ENCODE measurements around the gene PLA2G2F. TPM values are rescaled to one million over a fixed set of nuclear protein-coding genes. Genes with fewer than 3 reads are reported as not detected.

The PLA2G2F gene
- total RNA-seq, 1 donor from 2014 or later = not detected

GRCh38 chr1:20139776-20140612 lies 871 bp downstream of the PLA2G2F start:
- no peaks in the 10 kb centered on the region for H3K4me1 ChIP-seq (ENCODE audit: control insufficient read depth in 3 of 3, insufficient read depth in 3 of 3, low read length in 3 of 3)
- H3K9me3 ChIP-seq (ENCODE audit: control insufficient read depth in 3 of 3, low read length in 3 of 3) = no peaks in the 10 kb centered on the region
- no peaks in the 10 kb centered on the region for H3K36me3 ChIP-seq (ENCODE audit: control insufficient read depth in 3 of 3, insufficient read depth in 3 of 3, low read length in 3 of 3)
- H3K27ac ChIP-seq (ENCODE audit: low read depth, low read length) = no peak overlapping the region
- H3K9ac ChIP-seq (ENCODE audit: low read depth in 1 of 3, low read length in 3 of 3) = no peak overlapping the region
- H3K27me3 ChIP-seq (ENCODE audit: control insufficient read depth in 3 of 3, insufficient read depth in 3 of 3, low read length in 3 of 3) = peaks cover 3 to 19% (median 8%) of the 10 kb centered on the region in 3 donors
- H3K4me3 ChIP-seq (ENCODE audit: low read length in 3 of 3) = no peak overlapping the region

GRCh38 chr1:20141001-20141400 lies 1.9 kb downstream of the PLA2G2F start:
- Histone ChIP-seq H3K4me3 (ENCODE audit: low read length in 3 of 3) (no peak overlapping the region), H3K27ac (ENCODE audit: low read depth, low read length) (no peak overlapping the region), H3K36me3 (ENCODE audit: control insufficient read depth in 3 of 3, insufficient read depth in 3 of 3, low read length in 3 of 3) (no peaks in the 10 kb centered on the region), H3K4me1 (ENCODE audit: control insufficient read depth in 3 of 3, insufficient read depth in 3 of 3, low read length in 3 of 3) (no peaks in the 10 kb centered on the region), H3K9me3 (ENCODE audit: control insufficient read depth in 3 of 3, low read length in 3 of 3) (no peaks in the 10 kb centered on the region), H3K27me3 (ENCODE audit: control insufficient read depth in 3 of 3, insufficient read depth in 3 of 3, low read length in 3 of 3) (peaks cover 3 to 19% (median 8%) of the 10 kb centered on the region in 3 donors), H3K9ac (ENCODE audit: low read depth in 1 of 3, low read length in 3 of 3) (no peak overlapping the region)

- Histone ChIP-seq H3K4me3 (ENCODE audit: low read length in 3 of 3) (no peak overlapping the region), H3K27me3 (ENCODE audit: control insufficient read depth in 3 of 3, insufficient read depth in 3 of 3, low read length in 3 of 3) (peaks cover 3 to 19% (median 8%) of the 10 kb centered on the region in 3 donors), H3K27ac (ENCODE audit: low read depth, low read length) (no peak overlapping the region), H3K4me1 (ENCODE audit: control insufficient read depth in 3 of 3, insufficient read depth in 3 of 3, low read length in 3 of 3) (no peaks in the 10 kb centered on the region), H3K36me3 (ENCODE audit: control insufficient read depth in 3 of 3, insufficient read depth in 3 of 3, low read length in 3 of 3) (no peaks in the 10 kb centered on the region), H3K9me3 (ENCODE audit: control insufficient read depth in 3 of 3, low read length in 3 of 3) (no peaks in the 10 kb centered on the region), H3K9ac (ENCODE audit: low read depth in 1 of 3, low read length in 3 of 3) (no peak overlapping the region)
Measured at GRCh38 chr1:20141466-20141865, 2.3 kb downstream of the PLA2G2F start.

- H3K27ac ChIP-seq (ENCODE audit: low read depth, low read length) = no peak overlapping the region
- no peaks in the 10 kb centered on the region for H3K4me1 ChIP-seq (ENCODE audit: control insufficient read depth in 3 of 3, insufficient read depth in 3 of 3, low read length in 3 of 3)
- H3K4me3 ChIP-seq (ENCODE audit: low read length in 3 of 3) = no peak overlapping the region
- H3K9ac ChIP-seq (ENCODE audit: low read depth in 1 of 3, low read length in 3 of 3) = no peak overlapping the region
- H3K36me3 ChIP-seq (ENCODE audit: control insufficient read depth in 3 of 3, insufficient read depth in 3 of 3, low read length in 3 of 3) = no peaks in the 10 kb centered on the region
- H3K9me3 ChIP-seq (ENCODE audit: control insufficient read depth in 3 of 3, low read length in 3 of 3) = no peaks in the 10 kb centered on the region
- peaks cover 3 to 19% (median 8%) of the 10 kb centered on the region in 3 donors for H3K27me3 ChIP-seq (ENCODE audit: control insufficient read depth in 3 of 3, insufficient read depth in 3 of 3, low read length in 3 of 3)
Measured at GRCh38 chr1:20142001-20142710, 3.0 kb downstream of the PLA2G2F start.

GRCh38 chr1:20143318-20143717 lies 4.2 kb downstream of the PLA2G2F start:
- Histone ChIP-seq H3K36me3 (ENCODE audit: control insufficient read depth in 3 of 3, insufficient read depth in 3 of 3, low read length in 3 of 3) (no peaks in the 10 kb centered on the region), H3K9ac (ENCODE audit: low read depth in 1 of 3, low read length in 3 of 3) (no peak overlapping the region), H3K27ac (ENCODE audit: low read depth, low read length) (no peak overlapping the region), H3K9me3 (ENCODE audit: control insufficient read depth in 3 of 3, low read length in 3 of 3) (no peaks in the 10 kb centered on the region), H3K4me1 (ENCODE audit: control insufficient read depth in 3 of 3, insufficient read depth in 3 of 3, low read length in 3 of 3) (no peaks in the 10 kb centered on the region), H3K4me3 (ENCODE audit: low read length in 3 of 3) (no peak overlapping the region), H3K27me3 (ENCODE audit: control insufficient read depth in 3 of 3, insufficient read depth in 3 of 3, low read length in 3 of 3) (peaks cover 3 to 19% (median 8%) of the 10 kb centered on the region in 3 donors)

GRCh38 chr1:20143734-20144565 lies 4.8 kb downstream of the PLA2G2F start:
- Histone ChIP-seq H3K27ac (ENCODE audit: low read depth, low read length) (no peak overlapping the region), H3K9me3 (ENCODE audit: control insufficient read depth in 3 of 3, low read length in 3 of 3) (no peaks in the 10 kb centered on the region), H3K4me3 (ENCODE audit: low read length in 3 of 3) (no peak overlapping the region), H3K9ac (ENCODE audit: low read depth in 1 of 3, low read length in 3 of 3) (no peak overlapping the region), H3K36me3 (ENCODE audit: control insufficient read depth in 3 of 3, insufficient read depth in 3 of 3, low read length in 3 of 3) (no peaks in the 10 kb centered on the region), H3K27me3 (ENCODE audit: control insufficient read depth in 3 of 3, insufficient read depth in 3 of 3, low read length in 3 of 3) (peaks cover 3 to 23% (median 8%) of the 10 kb centered on the region in 3 donors), H3K4me1 (ENCODE audit: control insufficient read depth in 3 of 3, insufficient read depth in 3 of 3, low read length in 3 of 3) (no peaks in the 10 kb centered on the region)

- Histone ChIP-seq H3K27me3 (ENCODE audit: control insufficient read depth in 3 of 3, insufficient read depth in 3 of 3, low read length in 3 of 3) (peaks cover 0 to 20% (median 8%) of the 10 kb centered on the region in 3 donors), H3K9ac (ENCODE audit: low read depth in 1 of 3, low read length in 3 of 3) (no peak overlapping the region)
Measured at GRCh38 chr1:20147846-20148570, 8.9 kb downstream of the PLA2G2F start.

GRCh38 chr1:20148571-20149500 lies 9.7 kb downstream of the PLA2G2F start:
- Histone ChIP-seq H3K9ac (ENCODE audit: low read depth in 1 of 3, low read length in 3 of 3) (no peak overlapping the region), H3K27ac (ENCODE audit: low read depth, low read length) (no peak overlapping the region), H3K4me3 (ENCODE audit: low read length in 3 of 3) (no peak overlapping the region), H3K36me3 (ENCODE audit: control insufficient read depth in 3 of 3, insufficient read depth in 3 of 3, low read length in 3 of 3) (no peaks in the 10 kb centered on the region), H3K4me1 (ENCODE audit: control insufficient read depth in 3 of 3, insufficient read depth in 3 of 3, low read length in 3 of 3) (peaks cover 13 to 14% (median 14%) of the 10 kb centered on the region in 3 donors), H3K9me3 (ENCODE audit: control insufficient read depth in 3 of 3, low read length in 3 of 3) (no peaks in the 10 kb centered on the region), H3K27me3 (ENCODE audit: control insufficient read depth in 3 of 3, insufficient read depth in 3 of 3, low read length in 3 of 3) (peaks cover 0 to 18% (median 8%) of the 10 kb centered on the region in 3 donors)

More at GRCh38 chr1:20147846-20148570, 8.9 kb downstream of the PLA2G2F start:
- Histone ChIP-seq H3K36me3 (ENCODE audit: control insufficient read depth in 3 of 3, insufficient read depth in 3 of 3, low read length in 3 of 3) (no peaks in the 10 kb centered on the region), H3K4me1 (ENCODE audit: control insufficient read depth in 3 of 3, insufficient read depth in 3 of 3, low read length in 3 of 3) (peaks cover 12 to 13% (median 12%) of the 10 kb centered on the region in 3 donors), H3K4me3 (ENCODE audit: low read length in 3 of 3) (no peak overlapping the region), H3K27ac (ENCODE audit: low read depth, low read length) (no peak overlapping the region), H3K9me3 (ENCODE audit: control insufficient read depth in 3 of 3, low read length in 3 of 3) (no peaks in the 10 kb centered on the region)
